Measurements from ENCODE around the gene KRT6A. TPM values are rescaled to one million over a fixed set of nuclear protein-coding genes. Genes with fewer than 3 reads are reported as not detected.

KRT6A gene
- total and polyA plus RNA-seq, 4 donors = 0.02 to 0.05 TPM; not detected in 2

- Histone ChIP-seq H3K4me3 (ENCODE audit: low read depth in 1 of 3, low read length in 3 of 3) (no peak overlapping the region), H3K27ac (ENCODE audit: low read depth in 1 of 2, low read length in 2 of 2) (no peak overlapping the region), H3K9me3 (ENCODE audit: control insufficient read depth in 4 of 4, low read length in 3 of 4) (no peaks in the 10 kb centered on the region), H3K36me3 (ENCODE audit: control insufficient read depth in 4 of 4, insufficient read depth in 3 of 4, low read depth in 1 of 4, low read length in 3 of 4) (no peaks in the 10 kb centered on the region), H3K27me3 (ENCODE audit: control insufficient read depth in 4 of 4, insufficient read depth in 4 of 4, low read length in 3 of 4) (no peaks in the 10 kb centered on the region), H3K9ac (ENCODE audit: low read depth in 1 of 2, low read length in 2 of 2) (no peak overlapping the region), H3K4me1 (ENCODE audit: control insufficient read depth in 4 of 4, insufficient read depth in 4 of 4, low read length in 3 of 4) (no peaks in the 10 kb centered on the region)
- DNase-seq (ENCODE audit: low spot score) = no peak
- TF ChIP-seq HNF4G (IDR thresholded peaks at IDR 0.05) = no peak
- TF ChIP-seq, protein P1, sequence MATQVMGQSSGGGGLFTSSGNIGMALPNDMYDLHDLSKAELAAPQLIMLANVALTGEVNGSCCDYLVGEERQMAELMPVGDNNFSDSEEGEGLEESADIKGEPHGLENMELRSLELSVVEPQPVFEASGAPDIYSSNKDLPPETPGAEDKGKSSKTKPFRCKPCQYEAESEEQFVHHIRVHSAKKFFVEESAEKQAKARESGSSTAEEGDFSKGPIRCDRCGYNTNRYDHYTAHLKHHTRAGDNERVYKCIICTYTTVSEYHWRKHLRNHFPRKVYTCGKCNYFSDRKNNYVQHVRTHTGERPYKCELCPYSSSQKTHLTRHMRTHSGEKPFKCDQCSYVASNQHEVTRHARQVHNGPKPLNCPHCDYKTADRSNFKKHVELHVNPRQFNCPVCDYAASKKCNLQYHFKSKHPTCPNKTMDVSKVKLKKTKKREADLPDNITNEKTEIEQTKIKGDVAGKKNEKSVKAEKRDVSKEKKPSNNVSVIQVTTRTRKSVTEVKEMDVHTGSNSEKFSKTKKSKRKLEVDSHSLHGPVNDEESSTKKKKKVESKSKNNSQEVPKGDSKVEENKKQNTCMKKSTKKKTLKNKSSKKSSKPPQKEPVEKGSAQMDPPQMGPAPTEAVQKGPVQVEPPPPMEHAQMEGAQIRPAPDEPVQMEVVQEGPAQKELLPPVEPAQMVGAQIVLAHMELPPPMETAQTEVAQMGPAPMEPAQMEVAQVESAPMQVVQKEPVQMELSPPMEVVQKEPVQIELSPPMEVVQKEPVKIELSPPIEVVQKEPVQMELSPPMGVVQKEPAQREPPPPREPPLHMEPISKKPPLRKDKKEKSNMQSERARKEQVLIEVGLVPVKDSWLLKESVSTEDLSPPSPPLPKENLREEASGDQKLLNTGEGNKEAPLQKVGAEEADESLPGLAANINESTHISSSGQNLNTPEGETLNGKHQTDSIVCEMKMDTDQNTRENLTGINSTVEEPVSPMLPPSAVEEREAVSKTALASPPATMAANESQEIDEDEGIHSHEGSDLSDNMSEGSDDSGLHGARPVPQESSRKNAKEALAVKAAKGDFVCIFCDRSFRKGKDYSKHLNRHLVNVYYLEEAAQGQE (IDR thresholded peaks at IDR 0.05) = no peak
- no peak for TF ChIP-seq NR2F2 (IDR thresholded peaks at IDR 0.05)
- TF ChIP-seq GABPA (IDR thresholded peaks at IDR 0.05 in 1 of 2, conservative IDR thresholded peaks at IDR 0.05 in 1 of 2) = no peak
- TF ChIP-seq HNF4A (conservative IDR thresholded peaks at IDR 0.05) = no peak
- TF ChIP-seq, protein P2, sequence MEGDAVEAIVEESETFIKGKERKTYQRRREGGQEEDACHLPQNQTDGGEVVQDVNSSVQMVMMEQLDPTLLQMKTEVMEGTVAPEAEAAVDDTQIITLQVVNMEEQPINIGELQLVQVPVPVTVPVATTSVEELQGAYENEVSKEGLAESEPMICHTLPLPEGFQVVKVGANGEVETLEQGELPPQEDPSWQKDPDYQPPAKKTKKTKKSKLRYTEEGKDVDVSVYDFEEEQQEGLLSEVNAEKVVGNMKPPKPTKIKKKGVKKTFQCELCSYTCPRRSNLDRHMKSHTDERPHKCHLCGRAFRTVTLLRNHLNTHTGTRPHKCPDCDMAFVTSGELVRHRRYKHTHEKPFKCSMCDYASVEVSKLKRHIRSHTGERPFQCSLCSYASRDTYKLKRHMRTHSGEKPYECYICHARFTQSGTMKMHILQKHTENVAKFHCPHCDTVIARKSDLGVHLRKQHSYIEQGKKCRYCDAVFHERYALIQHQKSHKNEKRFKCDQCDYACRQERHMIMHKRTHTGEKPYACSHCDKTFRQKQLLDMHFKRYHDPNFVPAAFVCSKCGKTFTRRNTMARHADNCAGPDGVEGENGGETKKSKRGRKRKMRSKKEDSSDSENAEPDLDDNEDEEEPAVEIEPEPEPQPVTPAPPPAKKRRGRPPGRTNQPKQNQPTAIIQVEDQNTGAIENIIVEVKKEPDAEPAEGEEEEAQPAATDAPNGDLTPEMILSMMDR (IDR thresholded peaks at IDR 0.05; ENCODE audit: low read depth, low read length, missing input control) = no peak
- TF ChIP-seq YY1 (IDR thresholded peaks at IDR 0.05) = no peak
- no peak for TF ChIP-seq RXRA (IDR thresholded peaks at IDR 0.05)
- TF ChIP-seq ATF3 (IDR thresholded peaks at IDR 0.05) = no peak
- TF ChIP-seq, protein P3, sequence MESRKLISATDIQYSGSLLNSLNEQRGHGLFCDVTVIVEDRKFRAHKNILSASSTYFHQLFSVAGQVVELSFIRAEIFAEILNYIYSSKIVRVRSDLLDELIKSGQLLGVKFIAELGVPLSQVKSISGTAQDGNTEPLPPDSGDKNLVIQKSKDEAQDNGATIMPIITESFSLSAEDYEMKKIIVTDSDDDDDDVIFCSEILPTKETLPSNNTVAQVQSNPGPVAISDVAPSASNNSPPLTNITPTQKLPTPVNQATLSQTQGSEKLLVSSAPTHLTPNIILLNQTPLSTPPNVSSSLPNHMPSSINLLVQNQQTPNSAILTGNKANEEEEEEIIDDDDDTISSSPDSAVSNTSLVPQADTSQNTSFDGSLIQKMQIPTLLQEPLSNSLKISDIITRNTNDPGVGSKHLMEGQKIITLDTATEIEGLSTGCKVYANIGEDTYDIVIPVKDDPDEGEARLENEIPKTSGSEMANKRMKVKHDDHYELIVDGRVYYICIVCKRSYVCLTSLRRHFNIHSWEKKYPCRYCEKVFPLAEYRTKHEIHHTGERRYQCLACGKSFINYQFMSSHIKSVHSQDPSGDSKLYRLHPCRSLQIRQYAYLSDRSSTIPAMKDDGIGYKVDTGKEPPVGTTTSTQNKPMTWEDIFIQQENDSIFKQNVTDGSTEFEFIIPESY (IDR thresholded peaks at IDR 0.05) = no peak
- TF ChIP-seq EGR1 (IDR thresholded peaks at IDR 0.05; ENCODE audit: low read depth in 2 of 2) = no peak
- 86% methylated on average over 8 of the region's 8 CpGs for WGBS
Observed at GRCh38 chr12:52528641-52529143, 35.6 kb upstream of the KRT6A start.

DNA sequence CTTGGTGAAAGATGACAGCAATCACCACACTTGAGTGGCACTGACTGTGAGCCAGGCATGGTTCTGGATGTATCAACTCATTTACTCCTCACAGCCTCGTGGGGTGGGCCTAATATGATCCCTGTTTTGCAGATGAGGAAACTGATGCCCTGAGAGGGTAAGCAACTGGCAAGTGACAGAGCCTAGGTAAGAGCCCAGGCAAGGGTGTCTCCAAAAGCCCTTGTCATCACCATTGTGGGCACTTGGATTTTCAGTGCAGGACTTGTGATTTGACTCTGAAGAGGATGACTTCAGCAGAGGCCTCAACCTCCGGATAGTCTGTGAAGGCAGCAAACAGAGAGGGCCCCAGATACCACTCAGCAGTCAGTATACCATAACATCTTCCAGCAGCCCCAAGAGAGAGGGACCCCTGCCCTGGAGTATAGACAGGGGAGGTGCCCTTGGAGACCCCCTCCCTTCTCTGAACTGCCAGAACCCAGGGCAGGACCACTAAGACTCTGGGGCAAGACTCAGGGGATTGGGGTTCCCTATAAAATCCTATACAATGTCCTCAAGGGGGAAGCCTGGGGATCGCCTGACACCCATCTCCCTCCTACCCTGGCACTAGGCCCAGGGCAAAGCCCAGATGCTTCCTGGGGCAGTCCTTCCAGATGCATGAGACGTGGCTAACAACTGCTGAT is 34.2 kb upstream of the KRT6A start:
- Histone ChIP-seq H3K36me3 (ENCODE audit: control insufficient read depth in 4 of 4, insufficient read depth in 3 of 4, low read depth in 1 of 4, low read length in 3 of 4) (no peaks in the 10 kb centered on the region), H3K9ac (ENCODE audit: low read depth in 1 of 2, low read length in 2 of 2) (no peak overlapping the region), H3K9me3 (ENCODE audit: control insufficient read depth in 4 of 4, low read length in 3 of 4) (no peaks in the 10 kb centered on the region), H3K4me3 (ENCODE audit: low read depth in 1 of 3, low read length in 3 of 3) (no peak overlapping the region), H3K27ac (ENCODE audit: low read depth in 1 of 2, low read length in 2 of 2) (no peak overlapping the region), H3K4me1 (ENCODE audit: control insufficient read depth in 4 of 4, insufficient read depth in 4 of 4, low read length in 3 of 4) (no peaks in the 10 kb centered on the region), H3K27me3 (ENCODE audit: control insufficient read depth in 4 of 4, insufficient read depth in 4 of 4, low read length in 3 of 4) (no peaks in the 10 kb centered on the region)
- no peak for DNase-seq (ENCODE audit: low spot score)
- WGBS = 60% methylated on average over 4 of the region's 4 CpGs
- TF ChIP-seq RAD21 (IDR thresholded peaks at IDR 0.05) = no peak
